PC-9 (cell line): Measurements from ENCODE around the gene KCNMB1. TPM values are rescaled to one million over a fixed set of nuclear protein-coding genes. Genes with fewer than 3 reads are reported as not detected.

Experiments used
- BruUV-seq: library from RNA; stranded (reverse); fragments of 400-500 nt; replicated peaks from 2 replicates; lab custom pipeline; 2021; lab: Mats Ljungman, UMichigan
- CTCF ChIA-PET: fragments of 300-600 bp; sonication (Branson Sonifier 250); formaldehyde crosslinking; loops from one replicate; lab custom pipeline; 2022; ENCODE audit warnings: antibody characterized with exemption; lab: Charles Lee
- POLR2A ChIA-PET: fragments of 300-600 bp; sonication (Branson Sonifier 250); formaldehyde crosslinking; loops from one replicate; lab custom pipeline; 2022; ENCODE audit warnings: antibody characterized with exemption; ENCODE audit not compliant: unreplicated experiment; lab: Charles Lee
- DNase-seq, 2 experiments: peaks; one replicate each; pipeline versions ENCODE4 v3.0.0 to v3.0.0-alpha.2; 2015 to 2022; ENCODE audit warnings: mixed read lengths in 1 of 2
- H2AFZ ChIP-seq: fragments of 200-600 bp; sonication (generic); 2 replicates; pipeline ENCODE4 v1.8.1; 2017; ENCODE audit warnings: antibody characterized with exemption
- H3F3A ChIP-seq: fragments of 200-600 bp; sonication (generic); 2 replicates; pipeline ENCODE4 v1.8.1; 2017; ENCODE audit warnings: antibody characterized with exemption, mild to moderate bottlenecking, low read depth; ENCODE audit not compliant: insufficient read depth
- H3K27ac ChIP-seq: fragments of 200-600 bp; sonication (generic); 2 replicates; pipeline ENCODE4 v1.6.1; 2016; ENCODE audit warnings: mixed run types
- H3K27me3 ChIP-seq: fragments of 200-600 bp; sonication (generic); 2 replicates; pipeline ENCODE4 v1.6.1; 2016; ENCODE audit warnings: low read depth, mixed run types; ENCODE audit not compliant: insufficient read depth
- H3K36me3 ChIP-seq: fragments of 200-600 bp; sonication (generic); 2 replicates; pipeline ENCODE4 v1.6.1; 2016; ENCODE audit warnings: low read depth, mixed run types
- H3K4me1 ChIP-seq: fragments of 200-600 bp; sonication (generic); replicated peaks from 2 replicates; pipeline ENCODE4 v1.6.1; 2016; ENCODE audit warnings: mixed run types; ENCODE audit not compliant: insufficient read depth
- H3K4me2 ChIP-seq: fragments of 200-600 bp; sonication (generic); 2 replicates; pipeline ENCODE4 v1.6.1; 2017; ENCODE audit warnings: mixed run types
- H3K4me3 ChIP-seq: fragments of 200-600 bp; sonication (generic); 2 replicates; pipeline ENCODE4 v1.6.1; 2016; ENCODE audit warnings: mixed run types
- H3K79me2 ChIP-seq: fragments of 200-600 bp; sonication (generic); 2 replicates; pipeline ENCODE4 v1.6.1; 2017; ENCODE audit warnings: low read depth, mixed run types
- H3K9me2 ChIP-seq: fragments of 200-600 bp; sonication (generic); 2 replicates; pipeline ENCODE4 v1.8.1; 2017; ENCODE audit warnings: mild to moderate bottlenecking; ENCODE audit not compliant: insufficient read depth
- H3K9me3 ChIP-seq: fragments of 200-600 bp; sonication (generic); 2 replicates; pipeline ENCODE4 v1.8.1; 2016; ENCODE audit warnings: low read depth; ENCODE audit not compliant: insufficient read depth
- H4K20me1 ChIP-seq: fragments of 200-600 bp; sonication (generic); 2 replicates; pipeline ENCODE4 v1.8.1; 2017; ENCODE audit not compliant: insufficient read depth
- CTCF ChIP-seq: fragments of 200-600 bp; sonication (generic); conservative IDR thresholded peaks from 2 replicates; pipeline ENCODE4 v1.6.1; 2017; ENCODE audit warnings: mixed run types, antibody characterized with exemption, mild to moderate bottlenecking, moderate library complexity
- EZH2 ChIP-seq: fragments of 200-600 bp; sonication (generic); IDR thresholded peaks from 2 replicates; pipeline ENCODE4 v1.8.0; 2017; ENCODE audit warnings: antibody characterized with exemption, low read depth
- intact Hi-C: fragments of 100-400 bp; cut with micrococcal nuclease; formaldehyde crosslinking; loops from one replicate; pipeline ENCODE4 v1.10.0; 2022; ENCODE audit not compliant: unreplicated experiment
- total RNA-seq: library from RNA; stranded (reverse); gene quantifications from 2 replicates; pipeline ENCODE4 v1.2.3, GENCODE V29; 2021

Gene KCNMB1
- total RNA-seq, 1 experiment from 2014 or later = not detected

- CTCF ChIA-PET = no interaction called here
Measured at GRCh38 chr5:170407062-170407461, 17.9 kb upstream of the KCNMB1 start.

GRCh38 chr5:170405817-170406216 is 16.6 kb upstream of the KCNMB1 start:
- Histone ChIP-seq H3K4me2 (no peak overlapping the region), H3K9me2 (no peaks in the 10 kb centered on the region), H3K79me2 (no peaks in the 10 kb centered on the region), H3K27me3 (no peaks in the 10 kb centered on the region; the same call in 1 of the 2 replicates), H3K4me1 (no peaks in the 10 kb centered on the region), H3K36me3 (no peaks in the 10 kb centered on the region), H2AFZ (no peak overlapping the region), H3F3A (no peaks in the 10 kb centered on the region), H4K20me1 (no peaks in the 10 kb centered on the region), H3K27ac (no peak overlapping the region), H3K9me3 (no peaks in the 10 kb centered on the region), H3K4me3 (no peak overlapping the region)
- DNase-seq = no peak
- no peak for TF ChIP-seq EZH2
- no peak for TF ChIP-seq CTCF
- intact Hi-C loops = no loop called here
- CTCF ChIA-PET = no interaction called here
- POLR2A ChIA-PET = no interaction called here
- BruUV-seq = no TSS peak

More at GRCh38 chr5:170407062-170407461, 17.9 kb upstream of the KCNMB1 start:
- no peaks in the 10 kb centered on the region for H3K9me3 ChIP-seq
- TF ChIP-seq EZH2 = no peak
- no peak for TF ChIP-seq CTCF
- no peaks in the 10 kb centered on the region for H3K36me3 ChIP-seq
- H3K4me3 ChIP-seq = no peak overlapping the region
- DNase-seq = no peak
- H2AFZ ChIP-seq = no peak overlapping the region
- H4K20me1 ChIP-seq = no peaks in the 10 kb centered on the region
- POLR2A ChIA-PET = no interaction called here
- no peaks in the 10 kb centered on the region for H3K9me2 ChIP-seq
- no peaks in the 10 kb centered on the region for H3K4me1 ChIP-seq
- no peak overlapping the region for H3K27ac ChIP-seq
- H3K79me2 ChIP-seq = no peaks in the 10 kb centered on the region
- H3F3A ChIP-seq = no peaks in the 10 kb centered on the region
- intact Hi-C loops = no loop called here
- BruUV-seq = no TSS peak
- no peaks in the 10 kb centered on the region; the same call in 1 of the 2 replicates for H3K27me3 ChIP-seq
- H3K4me2 ChIP-seq = no peak overlapping the region

GRCh38 chr5:170404398-170404797 is 15.2 kb upstream of the KCNMB1 start:
- CTCF ChIA-PET = no interaction called here
- H3K4me2 ChIP-seq = no peak overlapping the region

More at GRCh38 chr5:170404398-170404797, 15.2 kb upstream of the KCNMB1 start:
- Histone ChIP-seq H3K9me3 (no peaks in the 10 kb centered on the region), H3K27me3 (no peaks in the 10 kb centered on the region; the same call in 1 of the 2 replicates), H3K4me1 (no peaks in the 10 kb centered on the region), H3K27ac (no peak overlapping the region), H4K20me1 (no peaks in the 10 kb centered on the region), H3K36me3 (no peaks in the 10 kb centered on the region), H2AFZ (no peak overlapping the region), H3K4me3 (no peak overlapping the region), H3K79me2 (no peaks in the 10 kb centered on the region), H3F3A (no peaks in the 10 kb centered on the region), H3K9me2 (no peaks in the 10 kb centered on the region)
- DNase-seq = no peak
- POLR2A ChIA-PET = no interaction called here
- no TSS peak for BruUV-seq
- TF ChIP-seq EZH2 (no peak), CTCF (no peak)
- intact Hi-C loops = no loop called here
